Suprapubic skin (tissue), 4 donors: ENCODE results near the gene MYO15B. TPM values are rescaled to one million over a fixed set of nuclear protein-coding genes. Genes with fewer than 3 reads are reported as not detected.

ENCODE experiments used
- DNase-seq, 2 donors: peaks; one replicate each; pipeline ENCODE4 v3.0.0-alpha.2; 2019; ENCODE audit warnings: low spot score in 2 of 2
- H3K27ac ChIP-seq: fragments of 200-600 bp; sonication (generic); one replicate; pipeline ENCODE4 v1.5.1; 2019
- H3K27me3 ChIP-seq: fragments of 200-600 bp; sonication (generic); one replicate; pipeline ENCODE4 v1.5.1; 2019
- H3K36me3 ChIP-seq: fragments of 200-600 bp; sonication (generic); one replicate; pipeline ENCODE4 v1.5.1; 2019
- H3K4me1 ChIP-seq: fragments of 200-600 bp; sonication (generic); one replicate; pipeline ENCODE4 v1.5.1; 2019
- H3K4me3 ChIP-seq: fragments of 200-600 bp; sonication (generic); one replicate; pipeline ENCODE4 v1.5.1; 2019; ENCODE audit warnings: mild to moderate bottlenecking
- H3K9me3 ChIP-seq: fragments of 200-600 bp; sonication (generic); one replicate; pipeline ENCODE4 v1.5.1; 2019
- EP300 ChIP-seq: sonication (generic); formaldehyde crosslinking; IDR thresholded peaks from one replicate; pipeline ENCODE4 v1.6.1; 2017; ENCODE audit warnings: antibody characterized with exemption
- POLR2A ChIP-seq, 2 donors: fragments of 450-650 bp; IDR thresholded peaks; one replicate each; pipeline ENCODE4 v1.6.1; 2017; ENCODE audit warnings: antibody characterized with exemption in 2 of 2, mild to moderate bottlenecking in 2 of 2, moderate library complexity in 2 of 2
- POLR2AphosphoS5 ChIP-seq, 3 donors: sonication (generic); formaldehyde crosslinking; IDR thresholded peaks; one replicate each; pipeline ENCODE4 v1.6.1; 2017; ENCODE audit warnings: antibody characterized with exemption in 3 of 3
- WGBS: methylation state at CpG from one replicate; pipeline ENCODE4 v1.1.5; 2018; 5-methylcytosine and 5-hydroxymethylcytosine counted together
- total RNA-seq, 4 donors: library from RNA; depleted of rRNA; stranded (reverse); fragments of >200 nt; gene quantifications; one replicate each; pipeline ENCODE4 v1.1.0, GENCODE V29; 2016
- TF ChIP-seq, protein P1 (sequence below), 2 donors: fragments of 200-600 bp in 1 of 2; fragments of 450-650 bp in 1 of 2; sonication (generic) in 1 of 2; IDR thresholded peaks; one replicate each; pipeline ENCODE4 v1.5.1; 2016 to 2019; ENCODE audit warnings: antibody characterized with exemption in 2 of 2, mild to moderate bottlenecking in 1 of 2, moderate library complexity in 1 of 2

The MYO15B gene
- total RNA-seq, 4 donors from 2014 or later, result 28.4 to 126 (median 76.1) TPM

DNA sequence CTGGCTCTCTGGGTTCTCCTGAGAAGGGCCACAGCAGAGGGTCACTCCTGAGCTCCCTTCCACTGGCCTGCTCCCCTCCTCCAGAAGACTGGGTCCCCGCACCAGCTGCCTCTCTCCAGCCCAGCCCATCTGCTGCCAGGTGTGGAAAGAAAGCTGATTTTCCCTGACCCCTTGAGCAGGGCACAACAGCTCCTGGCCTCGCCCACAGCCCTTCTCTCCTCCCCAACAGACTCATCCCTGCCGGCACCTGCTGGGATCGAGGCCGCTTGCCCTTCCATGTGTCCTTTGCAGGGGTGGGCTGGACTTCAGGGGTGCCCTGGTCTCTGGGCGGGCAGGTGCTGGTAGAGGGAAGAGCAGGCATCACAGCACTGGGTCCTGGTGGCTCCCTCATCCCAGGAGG is 40.8 kb downstream of the MYO15B start:
- 90% methylated on average over 5 of the region's 6 CpGs for WGBS
- no peak overlapping the region for H3K4me3 ChIP-seq
- DNase-seq, result no peak
- H3K4me1 ChIP-seq, result peaks cover 10% of the 10 kb centered on the region
- H3K27ac ChIP-seq, result no peak overlapping the region
- TF ChIP-seq EP300 (no peak), POLR2A (IDR thresholded peaks at IDR 0.05) (no peak), POLR2AphosphoS5 (IDR thresholded peaks at IDR 0.05) (no peak)
- TF ChIP-seq, protein P1, sequence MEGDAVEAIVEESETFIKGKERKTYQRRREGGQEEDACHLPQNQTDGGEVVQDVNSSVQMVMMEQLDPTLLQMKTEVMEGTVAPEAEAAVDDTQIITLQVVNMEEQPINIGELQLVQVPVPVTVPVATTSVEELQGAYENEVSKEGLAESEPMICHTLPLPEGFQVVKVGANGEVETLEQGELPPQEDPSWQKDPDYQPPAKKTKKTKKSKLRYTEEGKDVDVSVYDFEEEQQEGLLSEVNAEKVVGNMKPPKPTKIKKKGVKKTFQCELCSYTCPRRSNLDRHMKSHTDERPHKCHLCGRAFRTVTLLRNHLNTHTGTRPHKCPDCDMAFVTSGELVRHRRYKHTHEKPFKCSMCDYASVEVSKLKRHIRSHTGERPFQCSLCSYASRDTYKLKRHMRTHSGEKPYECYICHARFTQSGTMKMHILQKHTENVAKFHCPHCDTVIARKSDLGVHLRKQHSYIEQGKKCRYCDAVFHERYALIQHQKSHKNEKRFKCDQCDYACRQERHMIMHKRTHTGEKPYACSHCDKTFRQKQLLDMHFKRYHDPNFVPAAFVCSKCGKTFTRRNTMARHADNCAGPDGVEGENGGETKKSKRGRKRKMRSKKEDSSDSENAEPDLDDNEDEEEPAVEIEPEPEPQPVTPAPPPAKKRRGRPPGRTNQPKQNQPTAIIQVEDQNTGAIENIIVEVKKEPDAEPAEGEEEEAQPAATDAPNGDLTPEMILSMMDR (IDR thresholded peaks at IDR 0.05), result no peak
- H3K27me3 ChIP-seq, result no peaks in the 10 kb centered on the region
- H3K36me3 ChIP-seq, result peaks cover 55% of the 10 kb centered on the region
- H3K9me3 ChIP-seq, result no peaks in the 10 kb centered on the region

DNA sequence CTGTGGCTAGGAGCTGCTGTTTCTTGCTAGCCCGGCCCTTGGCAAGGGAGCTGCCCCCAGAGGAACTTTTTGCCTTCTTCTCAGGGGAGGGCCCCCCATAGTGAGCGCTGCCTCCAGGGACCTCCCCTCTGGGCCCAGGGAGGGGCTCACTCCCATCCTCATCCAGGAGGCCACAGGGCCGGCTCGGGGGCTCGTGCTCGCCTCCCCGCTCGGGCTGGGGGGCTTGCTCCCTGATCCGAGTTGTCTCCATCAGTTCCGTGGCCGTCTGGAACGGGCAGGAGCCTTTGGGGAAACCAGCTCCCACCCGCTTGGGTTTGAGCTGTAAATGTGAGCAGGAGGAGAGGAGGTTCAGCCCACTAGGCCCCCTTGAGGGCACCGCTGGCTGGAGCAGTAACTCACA is 41.6 kb downstream of the MYO15B start:
- no peaks in the 10 kb centered on the region for H3K9me3 ChIP-seq
- no peaks in the 10 kb centered on the region for H3K27me3 ChIP-seq
- 81% methylated on average over 5 of the region's 14 CpGs for WGBS
- no peak for DNase-seq
- TF ChIP-seq POLR2AphosphoS5 (IDR thresholded peaks at IDR 0.05), result no peak
- no peak for TF ChIP-seq POLR2A (IDR thresholded peaks at IDR 0.05)
- no peak for TF ChIP-seq EP300
- TF ChIP-seq, protein P1 (IDR thresholded peaks at IDR 0.05), result no peak
- H3K27ac ChIP-seq, result no peak overlapping the region
- peaks cover 53% of the 10 kb centered on the region for H3K36me3 ChIP-seq
- no peak overlapping the region for H3K4me3 ChIP-seq
- peaks cover 17% of the 10 kb centered on the region for H3K4me1 ChIP-seq

DNA sequence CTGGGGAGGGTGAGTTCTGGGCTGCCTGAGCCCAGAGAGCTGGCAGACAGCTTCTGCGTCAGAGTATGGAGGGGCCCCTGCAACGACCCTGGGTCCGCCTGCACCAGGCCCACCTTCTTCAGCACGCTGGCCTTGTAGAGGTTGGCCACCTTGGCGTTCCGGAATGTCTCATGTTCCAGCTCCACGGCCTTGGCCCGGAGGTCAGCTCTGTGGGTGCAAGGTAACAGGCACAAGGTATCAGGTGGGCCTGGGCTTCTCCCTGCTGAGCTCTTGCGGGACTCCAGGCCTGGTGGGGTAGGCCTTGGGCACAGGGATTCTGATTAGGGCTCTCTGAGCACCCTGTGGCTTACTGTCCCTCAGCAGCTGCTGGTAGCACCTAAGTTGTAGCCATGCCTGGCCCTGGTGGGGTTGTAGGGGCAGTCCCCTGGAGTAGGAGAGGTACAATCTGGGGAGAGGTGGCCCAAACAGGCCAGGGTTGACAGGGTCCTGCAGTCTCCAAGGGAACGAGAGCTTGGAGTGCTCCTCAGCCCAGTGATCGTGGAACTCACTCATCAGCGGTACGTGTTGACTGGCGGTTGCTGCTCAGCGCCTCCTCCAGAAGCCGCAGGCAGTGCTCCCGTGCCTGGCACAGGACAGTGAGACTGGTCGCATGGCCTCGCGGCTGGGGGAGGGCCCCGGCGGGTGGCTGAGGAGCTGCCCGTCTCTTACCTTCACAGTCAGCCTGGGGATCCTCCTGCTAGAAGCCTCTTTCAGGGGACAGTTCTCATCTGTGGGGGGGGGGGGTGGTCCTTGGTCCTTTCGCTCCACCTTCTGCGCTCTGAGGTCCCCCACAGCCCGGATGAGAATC is 42.7 kb downstream of the MYO15B start:
- whole genome bisulfite sequencing, result 80% methylated on average over 12 of the region's 26 CpGs
- Histone ChIP-seq H3K4me1 (peaks cover 23% of the 10 kb centered on the region), H3K27me3 (no peaks in the 10 kb centered on the region), H3K9me3 (no peaks in the 10 kb centered on the region), H3K36me3 (peaks cover 43% of the 10 kb centered on the region), H3K4me3 (no peak overlapping the region), H3K27ac (no peak overlapping the region)
- TF ChIP-seq EP300, result no peak
- no peak for TF ChIP-seq POLR2AphosphoS5 (IDR thresholded peaks at IDR 0.05)
- TF ChIP-seq POLR2A (IDR thresholded peaks at IDR 0.05), result no peak
- TF ChIP-seq, protein P1 (IDR thresholded peaks at IDR 0.05), result no peak
- DNase-seq, result no peak

DNA sequence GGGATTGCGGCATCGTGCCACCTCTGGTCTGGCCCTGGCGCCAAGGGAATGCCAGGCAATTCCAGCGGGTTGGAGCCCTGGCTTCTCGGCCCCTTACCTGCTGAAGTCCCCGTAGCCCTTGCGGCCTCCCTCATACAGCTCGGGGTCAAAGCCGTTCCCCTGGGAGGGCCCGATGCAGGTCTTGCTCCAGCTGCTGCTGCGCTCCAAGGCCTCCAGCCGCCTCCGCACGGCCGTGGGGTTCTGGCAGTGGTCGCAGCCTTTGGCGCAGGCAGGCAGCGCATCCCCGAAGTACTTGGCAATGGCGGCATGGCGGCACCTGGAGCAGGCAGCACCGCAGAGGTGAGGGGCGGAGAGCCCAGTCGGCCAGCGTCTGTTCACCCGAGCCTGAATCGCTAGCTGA is 43.8 kb downstream of the MYO15B start:
- no peaks in the 10 kb centered on the region for H3K27me3 ChIP-seq
- 60% methylated on average over 1 of the region's 27 CpGs for WGBS

DNA sequence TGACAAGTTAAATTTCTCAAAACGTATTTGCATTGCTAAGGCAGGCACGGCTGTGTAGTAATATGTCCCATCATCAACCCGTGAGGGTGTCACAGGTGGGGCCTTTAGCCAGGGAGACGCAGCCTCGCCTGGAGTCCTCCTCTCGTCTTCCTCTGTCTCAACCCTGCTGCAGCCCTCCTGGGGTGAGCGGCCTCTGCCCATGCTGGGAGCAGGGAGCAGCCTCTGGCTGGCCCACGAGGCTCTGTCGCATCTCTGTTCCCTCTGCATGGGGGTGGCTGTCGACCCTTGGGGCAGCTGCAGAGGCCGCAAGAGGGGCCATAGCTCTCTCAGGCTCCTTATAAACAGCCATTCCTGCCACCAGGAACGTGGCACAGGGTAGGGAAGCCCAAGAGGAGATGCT is 44.8 kb downstream of the MYO15B start:
- no peak overlapping the region for H3K27ac ChIP-seq

More for the DNA sequence above, 43.8 kb downstream of the MYO15B start:
- H3K36me3 ChIP-seq, result peaks cover 34% of the 10 kb centered on the region
- H3K4me3 ChIP-seq, result no peak overlapping the region
- no peak for DNase-seq
- H3K27ac ChIP-seq, result no peak overlapping the region
- peaks cover 23% of the 10 kb centered on the region for H3K4me1 ChIP-seq
- H3K9me3 ChIP-seq, result no peaks in the 10 kb centered on the region
- TF ChIP-seq POLR2AphosphoS5 (IDR thresholded peaks at IDR 0.05), result no peak
- TF ChIP-seq, protein P1 (IDR thresholded peaks at IDR 0.05), result no peak
- no peak for TF ChIP-seq EP300
- no peak for TF ChIP-seq POLR2A (IDR thresholded peaks at IDR 0.05)

More for the DNA sequence above, 44.8 kb downstream of the MYO15B start:
- peaks cover 23% of the 10 kb centered on the region for H3K36me3 ChIP-seq
- TF ChIP-seq, protein P1 (IDR thresholded peaks at IDR 0.05), result no peak
- TF ChIP-seq POLR2A (IDR thresholded peaks at IDR 0.05), result no peak
- no peak for TF ChIP-seq EP300
- TF ChIP-seq POLR2AphosphoS5 (IDR thresholded peaks at IDR 0.05), result no peak
- peaks cover 23% of the 10 kb centered on the region for H3K4me1 ChIP-seq
- H3K27me3 ChIP-seq, result no peaks in the 10 kb centered on the region
- no peak overlapping the region for H3K4me3 ChIP-seq
- WGBS, result 88% methylated on average over 5 of the region's 12 CpGs
- H3K9me3 ChIP-seq, result no peaks in the 10 kb centered on the region
- no peak for DNase-seq
